ENCODE measurements around the gene PHACTR4.
"Not testable (repeated sequence)": the region's sequence is repeated elsewhere in the genome, so short reads cannot be mapped to it uniquely, and the experiment has no call there.

The PHACTR4 gene

GRCh38 chr1:28371010-28371377 is 1.5 kb downstream of the PHACTR4 start:
- no peak for DNase-seq (ENCODE audit: low read depth)

- DNase-seq (ENCODE audit: low read depth) = not testable (repeated sequence)
Observed at GRCh38 chr1:28373450-28373849, 3.9 kb downstream of the PHACTR4 start.

- DNase-seq (ENCODE audit: low read depth) = no peak
Observed at GRCh38 chr1:28374297-28374696, 4.8 kb downstream of the PHACTR4 start.

- DNase-seq (ENCODE audit: low read depth) = not testable (repeated sequence)
Observed at GRCh38 chr1:28375598-28375997, 6.1 kb downstream of the PHACTR4 start.

GRCh38 chr1:28376195-28376594 is 6.7 kb downstream of the PHACTR4 start:
- not testable (repeated sequence) for DNase-seq (ENCODE audit: low read depth)

- no peak for DNase-seq (ENCODE audit: low read depth)
Observed at GRCh38 chr1:28378906-28379305, 9.4 kb downstream of the PHACTR4 start.

- no peak for DNase-seq (ENCODE audit: low read depth)
Observed at GRCh38 chr1:28380394-28380793, 10.9 kb downstream of the PHACTR4 start.

GRCh38 chr1:28383785-28384184 is 14.2 kb downstream of the PHACTR4 start:
- not testable (repeated sequence) for DNase-seq (ENCODE audit: low read depth)

GRCh38 chr1:28392027-28392652 is 22.6 kb downstream of the PHACTR4 start:
- no peak for DNase-seq (ENCODE audit: low read depth)

GRCh38 chr1:28394136-28394535 is 24.6 kb downstream of the PHACTR4 start:
- no peak for DNase-seq (ENCODE audit: low read depth)

GRCh38 chr1:28395181-28395580 is 25.6 kb downstream of the PHACTR4 start:
- no peak for DNase-seq (ENCODE audit: low read depth)

- DNase-seq (ENCODE audit: low read depth) = no peak
Observed at GRCh38 chr1:28401760-28402159, 32.2 kb downstream of the PHACTR4 start.

- DNase-seq (ENCODE audit: low read depth) = no peak
Observed at GRCh38 chr1:28409090-28409489, 39.5 kb downstream of the PHACTR4 start.

- no peak for DNase-seq (ENCODE audit: low read depth)
Observed at GRCh38 chr1:28411656-28412055, 42.1 kb downstream of the PHACTR4 start.

GRCh38 chr1:28412731-28413130 is 43.2 kb downstream of the PHACTR4 start:
- DNase-seq (ENCODE audit: low read depth) = no peak

- DNase-seq (ENCODE audit: low read depth) = no peak
Observed at GRCh38 chr1:28416509-28417194, 47.1 kb downstream of the PHACTR4 start.

GRCh38 chr1:28417441-28417922 is 47.9 kb downstream of the PHACTR4 start:
- DNase-seq (ENCODE audit: low read depth) = no peak

GRCh38 chr1:28417926-28418637 is 48.5 kb downstream of the PHACTR4 start:
- no peak for DNase-seq (ENCODE audit: low read depth)

- DNase-seq (ENCODE audit: low read depth) = no peak
Observed at GRCh38 chr1:28421744-28422143, 52.2 kb downstream of the PHACTR4 start.

- DNase-seq (ENCODE audit: low read depth) = no peak
Observed at GRCh38 chr1:28426831-28427230, 57.3 kb downstream of the PHACTR4 start.

GRCh38 chr1:28428012-28428411 is 58.5 kb downstream of the PHACTR4 start:
- no peak for DNase-seq (ENCODE audit: low read depth)

- no peak for DNase-seq (ENCODE audit: low read depth)
Observed at GRCh38 chr1:28428990-28429520, 59.5 kb downstream of the PHACTR4 start.

Measured in activated gamma-delta T cell treated with anti-CD3 and anti-CD28 coated beads, Interleukin-2, amount 50 U/mL, for 16 hours (primary cell).